ENCODE measurements around the gene MKRN2.
"Not testable (repeated sequence)": the region's sequence is repeated elsewhere in the genome, so short reads cannot be mapped to it uniquely, and the experiment has no call there.

MKRN2 gene

GRCh38 chr3:12624964-12625363, 68.1 kb downstream of the MKRN2 start:
- not testable (repeated sequence) for FAIRE-seq; DNase-seq (ENCODE audit: insufficient read length, low spot score)

GRCh38 chr3:12627370-12627769, 70.5 kb downstream of the MKRN2 start:
- no peak for FAIRE-seq

GRCh38 chr3:12628813-12629212, 71.9 kb downstream of the MKRN2 start:
- FAIRE-seq (no peak), DNase-seq (ENCODE audit: insufficient read length, low spot score) (no peak)

More at GRCh38 chr3:12627370-12627769, 70.5 kb downstream of the MKRN2 start:
- no peak for DNase-seq (ENCODE audit: insufficient read length, low spot score)

GRCh38 chr3:12629560-12629959, 72.7 kb downstream of the MKRN2 start:
- DNase-seq (ENCODE audit: insufficient read length, low spot score), result no peak
- no peak for FAIRE-seq

- DNase-seq (ENCODE audit: insufficient read length, low spot score), result no peak
- FAIRE-seq, result no peak
Observed at GRCh38 chr3:12630292-12630691, 73.4 kb downstream of the MKRN2 start.

GRCh38 chr3:12630843-12631242, 74.0 kb downstream of the MKRN2 start:
- not testable (repeated sequence) for FAIRE-seq; DNase-seq (ENCODE audit: insufficient read length, low spot score)

- no peak for DNase-seq (ENCODE audit: insufficient read length, low spot score)
- FAIRE-seq, result no peak
Observed at GRCh38 chr3:12632523-12632922, 75.6 kb downstream of the MKRN2 start.

- FAIRE-seq (no peak), DNase-seq (ENCODE audit: insufficient read length, low spot score) (no peak)
Observed at GRCh38 chr3:12633108-12633507, 76.2 kb downstream of the MKRN2 start.

Data from GM19239 (cell line).